GM12873 (cell line): ENCODE data around the gene ITPKB.

Experiments used
- CTCF ChIP-seq: IDR thresholded peaks from 2 replicates; pipeline ENCODE4 v1.5.1; 2012; ENCODE audit warnings: low read depth, mild to moderate bottlenecking, moderate library complexity, low read length, control low read depth; ENCODE audit not compliant: insufficient read depth; ENCODE audit errors: missing control alignments

ITPKB gene

DNA sequence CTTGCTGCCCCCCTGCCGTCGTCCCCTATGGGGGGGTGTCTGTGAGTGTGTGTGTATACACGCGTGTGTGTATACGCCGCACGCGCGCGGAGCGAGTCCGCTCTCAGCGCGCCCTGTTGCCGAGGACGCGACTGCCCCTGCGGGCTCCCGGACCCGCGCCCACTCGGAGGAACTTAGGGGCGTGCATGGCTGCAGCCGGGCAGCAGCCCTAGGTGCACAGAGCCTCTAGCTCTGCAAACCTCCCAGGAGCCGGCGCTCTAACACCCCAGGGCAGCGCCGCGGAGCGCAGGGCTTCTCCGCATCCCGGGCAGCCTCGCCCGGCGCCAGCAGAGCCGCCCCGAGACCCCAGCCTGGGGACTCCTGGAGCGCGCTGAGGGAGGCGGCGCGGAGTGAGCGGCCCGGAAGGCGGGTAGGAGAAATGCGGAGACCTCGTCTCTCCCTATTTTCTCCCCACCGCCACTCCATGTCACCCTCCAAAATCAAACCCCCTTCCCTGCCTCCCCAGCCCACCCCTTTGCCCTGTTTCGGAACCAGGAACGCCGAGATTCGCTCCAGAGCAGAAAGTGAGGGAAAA lies 574 bp downstream of the ITPKB start:
- TF ChIP-seq CTCF = peak; percentile 16

GRCh38 chr1:226737819-226738420 lies 1.2 kb downstream of the ITPKB start:
- TF ChIP-seq CTCF = no peak

GRCh38 chr1:226736908-226737818 lies 1.9 kb downstream of the ITPKB start:
- TF ChIP-seq CTCF = peak; percentile 7

GRCh38 chr1:226736001-226736907 lies 2.8 kb downstream of the ITPKB start:
- no peak for TF ChIP-seq CTCF

- no peak for TF ChIP-seq CTCF
These were observed 3.5 kb downstream of the ITPKB start for GRCh38 chr1:226735576-226735975.

GRCh38 chr1:226734611-226735153 lies 4.4 kb downstream of the ITPKB start:
- no peak for TF ChIP-seq CTCF
